Endothelial cell of umbilical vein (primary cell): Measurements from ENCODE around the gene SLC36A2. TPM values are rescaled to one million over a fixed set of nuclear protein-coding genes. Genes with fewer than 3 reads are reported as not detected.

Source experiments
- BruUV-seq: library from RNA; stranded (reverse); fragments of 400-500 nt; replicated peaks from 2 replicates; lab custom pipeline; 2021; lab: Mats Ljungman, UMichigan
- CTCF ChIA-PET: fragments of 300-600, 350-600 bp; sonication (Branson Sonifier 250); formaldehyde crosslinking; loops from one replicate; lab custom pipeline; 2021; ENCODE audit warnings: antibody characterized with exemption, inconsistent platforms; lab: Charles Lee
- POLR2A ChIA-PET: fragments of 300-600, 350-600 bp; sonication (Branson Sonifier 250); formaldehyde crosslinking; loops from one replicate; lab custom pipeline; 2021; ENCODE audit warnings: antibody characterized with exemption, inconsistent platforms; lab: Charles Lee
- DNase-seq: peaks from one replicate; pipeline ENCODE4 v3.0.0-alpha.2; 2011; ENCODE audit warnings: low read depth, low spot score
- FAIRE-seq: peaks from 2 replicates; lab custom pipeline; 2011; peaks lifted over from hg19 to GRCh38; lab: Jason Lieb, UNC
- H2AFZ ChIP-seq: 2 replicates; pipeline ENCODE4 v1.6.0; 2012; ENCODE audit warnings: low read depth, low read length, control low read depth, inconsistent platforms
- H3K27ac ChIP-seq: 2 replicates; pipeline ENCODE4 v1.5.1; 2011; ENCODE audit warnings: low read depth, mild to moderate bottlenecking, control low read depth, low read length, moderate library complexity; ENCODE audit not compliant: insufficient read depth
- H3K27me3 ChIP-seq, 2 experiments: 2 replicates each; pipeline versions ENCODE4 v1.6.0 to v1.6.1; 2011; ENCODE audit warnings: low read length in 2 of 2, mixed read lengths in 1 of 2; ENCODE audit not compliant: control insufficient read depth in 2 of 2, insufficient read depth in 2 of 2
- H3K36me3 ChIP-seq, 2 experiments: 2 replicates in 1 of 2; 3 replicates in 1 of 2; pipeline ENCODE4 v1.5.1; 2011; ENCODE audit warnings: low read length in 2 of 2, mild to moderate bottlenecking in 1 of 2, moderate library complexity in 1 of 2; ENCODE audit not compliant: control insufficient read depth in 2 of 2, insufficient read depth in 2 of 2; ENCODE audit errors: extremely low read depth in 1 of 2
- H3K4me1 ChIP-seq: 3 replicates; pipeline ENCODE4 v1.5.1; 2011; ENCODE audit warnings: mild to moderate bottlenecking, low read length; ENCODE audit not compliant: control insufficient read depth, insufficient read depth; ENCODE audit errors: extremely low read depth
- H3K4me2 ChIP-seq: 2 replicates; pipeline ENCODE4 v1.6.1; 2011; ENCODE audit warnings: low read length, control low read depth, mixed read lengths; ENCODE audit not compliant: insufficient read depth
- H3K4me3 ChIP-seq, 3 experiments: fragments of 200-600 bp in 1 of 3; sonication (generic), shearing (Covaris generic) in 1 of 3; replicated peaks in 1 of 3; 2 replicates each; pipeline ENCODE4 v1.5.1; 2011 to 2016; ENCODE audit warnings: control low read depth in 3 of 3, low read length in 3 of 3, mild to moderate bottlenecking in 2 of 3, inconsistent platforms in 1 of 3, low read depth in 1 of 3, moderate library complexity in 1 of 3; ENCODE audit not compliant: insufficient read depth in 1 of 3
- H3K79me2 ChIP-seq: 2 replicates; pipeline ENCODE4 v1.6.0; 2012; ENCODE audit warnings: low read length, inconsistent platforms; ENCODE audit not compliant: control insufficient read depth, insufficient read depth
- H3K9ac ChIP-seq: replicated peaks from 2 replicates; pipeline ENCODE3; 2011; ENCODE audit warnings: low read length, control low read depth; ENCODE audit not compliant: insufficient read depth; ENCODE audit errors: extremely low read depth
- H3K9me1 ChIP-seq: replicated peaks from 3 replicates; pipeline ENCODE4 v1.6.0; 2011; ENCODE audit warnings: mild to moderate bottlenecking, low read length; ENCODE audit not compliant: control insufficient read depth, insufficient read depth; ENCODE audit errors: extremely low read depth
- H3K9me3 ChIP-seq: replicated peaks from 2 replicates; pipeline ENCODE4 v1.5.1; 2012; ENCODE audit warnings: low read length, inconsistent platforms; ENCODE audit not compliant: control insufficient read depth, insufficient read depth
- H4K20me1 ChIP-seq: replicated peaks from 2 replicates; pipeline ENCODE3; 2011; ENCODE audit warnings: mild to moderate bottlenecking, low read length; ENCODE audit not compliant: control insufficient read depth, insufficient read depth; ENCODE audit errors: extremely low read depth
- CTCF ChIP-seq, 2 donors: IDR thresholded peaks; 1 replicate in 1 of 2; 2 replicates in 1 of 2; pipeline ENCODE4 v1.5.1; 2011; ENCODE audit warnings: low read length in 2 of 2, mild to moderate bottlenecking in 2 of 2, moderate library complexity in 2 of 2, control low read depth in 1 of 2, inconsistent platforms in 1 of 2, low read depth in 1 of 2; ENCODE audit not compliant: insufficient read depth in 1 of 2; ENCODE audit errors: extremely low read depth in 1 of 2
- EZH2 ChIP-seq: IDR thresholded peaks from 2 replicates; pipeline ENCODE4 v1.6.1; 2012; ENCODE audit warnings: borderline replicate concordance, low read depth, mild to moderate bottlenecking, moderate library complexity, low read length, inconsistent platforms; ENCODE audit not compliant: severe bottlenecking
- FOS ChIP-seq: IDR thresholded peaks from 2 replicates; pipeline ENCODE4 v1.6.1; 2011; ENCODE audit warnings: mild to moderate bottlenecking, low read length, moderate library complexity, borderline replicate concordance; ENCODE audit not compliant: insufficient read depth
- GATA2 ChIP-seq: IDR thresholded peaks from 2 replicates; pipeline ENCODE4 v1.7.0; 2011; ENCODE audit warnings: low read depth, mild to moderate bottlenecking, moderate library complexity, mixed read lengths, low read length; ENCODE audit not compliant: insufficient read length, insufficient read depth
- JUN ChIP-seq: IDR thresholded peaks from 2 replicates; pipeline ENCODE4 v1.6.1; 2011; ENCODE audit warnings: borderline replicate concordance, low read depth; ENCODE audit not compliant: insufficient read length, insufficient read depth
- MAX ChIP-seq: IDR thresholded peaks from 2 replicates; pipeline ENCODE4 v1.6.1; 2011; ENCODE audit not compliant: insufficient read depth, insufficient read length
- MYC ChIP-seq: IDR thresholded peaks from one replicate; pipeline ENCODE4 v1.6.1; 2011; ENCODE audit warnings: mild to moderate bottlenecking, low read depth, low read length
- POLR2A ChIP-seq: IDR thresholded peaks from 2 replicates; pipeline ENCODE4 v1.6.1; 2012; ENCODE audit warnings: low read depth, mild to moderate bottlenecking, control low read depth, low read length
- POLR2AphosphoS5 ChIP-seq: IDR thresholded peaks from 2 replicates; pipeline ENCODE4 v1.6.1; 2012; ENCODE audit warnings: low read depth, mild to moderate bottlenecking, control low read depth, low read length, moderate library complexity; ENCODE audit not compliant: insufficient read depth
- dilution Hi-C: fragments of 300-500 bp; cut with MboI; formaldehyde crosslinking; loops from one replicate; pipeline ENCODE4 v1.15.0; 2019; ENCODE audit warnings: low sequenced_read_pairs; ENCODE audit not compliant: extremely low pct_ligation_motif_present
- intact Hi-C: fragments of 100-400 bp; cut with micrococcal nuclease; formaldehyde crosslinking; loops from one replicate; pipeline ENCODE4 v1.10.0; 2022
- polyA plus RNA-seq, 4 experiments: library from polyadenylated mRNA; depleted of rRNA in 3 of 4; stranded (reverse) in 3 of 4; unstranded in 1 of 4; fragments of >200 nt; gene quantifications; 2 replicates each; pipeline versions ENCODE4 v1.2.1 to v1.2.3, GENCODE V29; 2011 to 2012; ENCODE audit warnings: missing spikeins in 1 of 4
- total RNA-seq: library from RNA; stranded (reverse); gene quantifications from 2 replicates; pipeline ENCODE4 v1.2.3, GENCODE V29; 2021

The SLC36A2 gene
- total and polyA plus RNA-seq, 2 donors (not counting 3 experiments of a cell fraction or from before 2014, with no cell fraction given) = not detected

- DNase-seq (no peak), FAIRE-seq (no peak)
- no peaks in the 10 kb centered on the region for H3K4me1 ChIP-seq
- dilution Hi-C loops = no loop called here
- H3K9me1 ChIP-seq = no peaks in the 10 kb centered on the region
- H3K79me2 ChIP-seq = no peaks in the 10 kb centered on the region
- H3K27ac ChIP-seq = no peak overlapping the region
- no peak overlapping the region for H3K4me2 ChIP-seq
- H3K4me3 ChIP-seq = no peak overlapping the region
- H3K36me3 ChIP-seq = no peaks in the 10 kb centered on the region
- POLR2A ChIA-PET = interaction anchor here (1.5 kb wide), 1 partner anchor 22 kb away, joined by 3 read pairs; the partner anchor contains the start of gene GM2A
- no TSS peak for BruUV-seq
- intact Hi-C loops = no loop called here
- CTCF ChIA-PET = no interaction called here
- peaks cover 0 to 1% of the 10 kb centered on the region in 2 experiments for H3K27me3 ChIP-seq
- H3K9ac ChIP-seq = no peak overlapping the region
- H4K20me1 ChIP-seq = no peaks in the 10 kb centered on the region
- TF ChIP-seq EZH2 (no peak), JUN (no peak), POLR2A (no peak), GATA2 (no peak), MAX (no peak), POLR2AphosphoS5 (no peak), CTCF (IDR thresholded peaks at IDR 0.05; ENCODE audit: extremely low read depth in 1 of 2, insufficient read depth in 1 of 2, low read depth in 1 of 2, low read length in 2 of 2) (no peak), FOS (no peak), MYC (no peak)
- no peaks in the 10 kb centered on the region for H3K9me3 ChIP-seq
- no peak overlapping the region for H2AFZ ChIP-seq
Observed at GRCh38 chr5:151274666-151275065, 72.7 kb downstream of the SLC36A2 start.
